Measurements from ENCODE around the gene LYPD6B. TPM values are rescaled to one million over a fixed set of nuclear protein-coding genes. Genes with fewer than 3 reads are reported as not detected.

LYPD6B gene
- polyA plus RNA-seq, 3 donors, result 28.6 to 35.2 (median 33.7) TPM

GRCh38 chr2:149101818-149102217 lies 63.3 kb downstream of the LYPD6B start:
- DNase-seq (ENCODE audit: low read depth in 3 of 3, low spot score in 2 of 3), result no peak

- DNase-seq (ENCODE audit: low read depth in 3 of 3, low spot score in 2 of 3), result no peak
Observed at GRCh38 chr2:149103081-149103620, 64.7 kb downstream of the LYPD6B start.

GRCh38 chr2:149104221-149104620 lies 65.7 kb downstream of the LYPD6B start:
- no peak for DNase-seq (ENCODE audit: low read depth in 3 of 3, low spot score in 2 of 3)

- DNase-seq (ENCODE audit: low read depth in 3 of 3, low spot score in 2 of 3), result no peak
Observed at GRCh38 chr2:149112068-149112467, 73.6 kb downstream of the LYPD6B start.

- no peak for DNase-seq (ENCODE audit: low read depth in 3 of 3, low spot score in 2 of 3)
Observed at GRCh38 chr2:149112713-149113112, 74.2 kb downstream of the LYPD6B start.

- DNase-seq (ENCODE audit: low read depth in 3 of 3, low spot score in 2 of 3), result no peak
Observed at GRCh38 chr2:149115781-149116180, 77.3 kb downstream of the LYPD6B start.

GRCh38 chr2:149119368-149119767 lies 80.9 kb downstream of the LYPD6B start:
- DNase-seq (ENCODE audit: low read depth in 3 of 3, low spot score in 2 of 3), result no peak

- DNase-seq (ENCODE audit: low read depth in 3 of 3, low spot score in 2 of 3), result no peak
Observed at GRCh38 chr2:149122516-149122915, 84.0 kb downstream of the LYPD6B start.

- DNase-seq (ENCODE audit: low read depth in 3 of 3, low spot score in 2 of 3), result no peak
Observed at GRCh38 chr2:149125031-149125725, 86.7 kb downstream of the LYPD6B start.

- no peak for DNase-seq (ENCODE audit: low read depth in 3 of 3, low spot score in 2 of 3)
Observed at GRCh38 chr2:149129433-149129832, 90.9 kb downstream of the LYPD6B start.

- no peak for DNase-seq (ENCODE audit: low read depth in 3 of 3, low spot score in 2 of 3)
Observed at GRCh38 chr2:149132339-149132738, 93.8 kb downstream of the LYPD6B start.

- DNase-seq (ENCODE audit: low read depth in 3 of 3, low spot score in 2 of 3), result no peak
Observed at GRCh38 chr2:149132901-149133300, 94.4 kb downstream of the LYPD6B start.

GRCh38 chr2:149134335-149134923 lies 95.9 kb downstream of the LYPD6B start:
- DNase-seq (ENCODE audit: low read depth in 3 of 3, low spot score in 2 of 3), result no peak

- no peak for DNase-seq (ENCODE audit: low read depth in 3 of 3, low spot score in 2 of 3)
Observed at GRCh38 chr2:149136111-149136510, 97.6 kb downstream of the LYPD6B start.

- DNase-seq (ENCODE audit: low read depth in 3 of 3, low spot score in 2 of 3), result no peak
Observed at GRCh38 chr2:149141046-149141445, 102.5 kb downstream of the LYPD6B start.

- DNase-seq (ENCODE audit: low read depth in 3 of 3, low spot score in 2 of 3), result no peak
Observed at GRCh38 chr2:149143734-149144133, 105.2 kb downstream of the LYPD6B start.

- no peak for DNase-seq (ENCODE audit: low read depth in 3 of 3, low spot score in 2 of 3)
Observed at GRCh38 chr2:149145314-149146295, 107.1 kb downstream of the LYPD6B start.

GRCh38 chr2:149146876-149147275 lies 108.4 kb downstream of the LYPD6B start:
- no peak for DNase-seq (ENCODE audit: low read depth in 3 of 3, low spot score in 2 of 3)

GRCh38 chr2:149148194-149149006 lies 109.9 kb downstream of the LYPD6B start:
- peak; percentile 47 to 62 (median 60) for DNase-seq (ENCODE audit: low read depth in 3 of 3, low spot score in 2 of 3)

GRCh38 chr2:149149007-149149297 lies 110.5 kb downstream of the LYPD6B start:
- no peak for DNase-seq (ENCODE audit: low read depth in 3 of 3, low spot score in 2 of 3)
